ENCODE data around the gene SNRPD3.
A peak's percentile ranks its signal among the peaks of the same experiment; 100 is the strongest.
"Not testable (repeated sequence)": the region's sequence is repeated elsewhere in the genome, so short reads cannot be mapped to it uniquely, and the experiment has no call there.

The SNRPD3 gene

DNA sequence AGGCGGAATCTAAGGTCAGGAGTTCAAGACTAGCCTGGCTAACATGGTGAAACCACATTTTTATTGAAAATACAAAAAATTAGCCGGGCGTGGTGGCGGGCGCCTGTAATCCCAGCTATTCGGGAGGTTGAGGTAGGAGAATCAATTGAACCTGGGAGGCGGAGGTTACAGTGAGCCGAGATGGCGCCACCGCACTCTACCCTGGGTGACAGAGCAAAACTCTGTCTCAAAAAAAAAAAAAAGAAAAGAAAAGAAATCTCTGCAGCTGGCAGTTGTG is 37.7 kb downstream of the SNRPD3 start:
- DNase-seq, result not testable (repeated sequence)

DNA sequence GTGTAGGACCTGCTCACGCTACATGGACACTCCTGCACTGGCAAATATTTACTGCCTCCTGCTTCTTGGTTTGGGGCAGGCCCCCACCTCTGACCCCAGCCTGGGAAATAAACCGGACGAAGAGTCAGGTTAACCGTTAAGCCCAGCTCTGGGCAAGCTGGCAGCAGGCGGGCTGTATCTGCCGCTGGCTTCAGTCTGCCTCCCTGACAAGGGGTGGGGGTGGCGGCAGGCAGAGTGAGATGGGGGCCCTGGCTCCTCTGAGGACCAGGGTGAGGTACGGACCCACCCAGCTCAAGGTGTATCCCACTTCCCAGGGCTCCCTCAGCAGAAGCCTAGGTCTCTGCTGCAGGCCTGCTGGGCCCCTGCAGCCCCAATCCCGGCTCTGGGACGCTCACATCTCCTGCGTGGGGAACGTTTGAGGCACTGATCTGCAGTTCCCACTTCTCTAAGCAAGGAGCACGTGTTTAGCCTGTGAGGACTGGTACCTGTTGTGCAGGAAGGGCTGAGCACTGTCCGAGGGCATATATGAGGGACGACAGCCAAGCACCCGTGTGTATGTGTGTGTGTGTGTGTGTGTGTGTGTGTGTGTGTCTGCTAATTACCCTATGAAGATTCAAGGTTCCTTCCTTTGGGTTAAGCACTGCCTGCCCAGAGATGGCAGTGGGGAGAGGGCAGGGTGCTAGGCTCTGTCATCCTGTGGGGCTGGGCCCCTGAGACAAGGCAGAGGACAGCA is 38.2 kb downstream of the SNRPD3 start:
- no peak for DNase-seq

DNA sequence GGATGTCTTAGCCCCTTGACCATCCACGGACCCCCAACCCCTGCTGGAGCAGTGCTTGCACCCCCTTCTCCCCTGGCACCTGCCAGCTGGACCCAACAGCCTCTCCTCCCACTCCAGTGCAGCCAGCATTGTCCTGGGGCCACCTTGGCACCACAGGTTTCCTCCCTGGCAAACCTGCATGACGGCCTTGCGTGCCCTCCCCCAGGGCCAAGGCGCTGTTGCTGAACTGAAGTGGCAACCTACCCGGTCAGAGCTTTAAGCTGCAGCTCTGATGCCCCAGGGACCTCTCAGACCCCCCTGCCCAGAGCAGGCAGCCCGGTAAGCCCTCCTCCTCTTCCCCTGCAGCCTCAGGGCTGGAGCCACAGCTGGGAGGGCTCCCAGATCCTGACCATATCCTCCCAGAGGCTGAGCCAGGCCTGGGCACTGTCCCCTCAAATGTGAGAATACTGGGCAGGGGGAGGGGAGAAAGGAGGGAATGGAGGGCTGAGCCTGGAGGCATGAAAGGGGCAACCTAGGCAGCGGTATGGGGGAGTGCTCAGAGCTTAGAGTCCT is 38.8 kb downstream of the SNRPD3 start:
- DNase-seq, result no peak

DNA sequence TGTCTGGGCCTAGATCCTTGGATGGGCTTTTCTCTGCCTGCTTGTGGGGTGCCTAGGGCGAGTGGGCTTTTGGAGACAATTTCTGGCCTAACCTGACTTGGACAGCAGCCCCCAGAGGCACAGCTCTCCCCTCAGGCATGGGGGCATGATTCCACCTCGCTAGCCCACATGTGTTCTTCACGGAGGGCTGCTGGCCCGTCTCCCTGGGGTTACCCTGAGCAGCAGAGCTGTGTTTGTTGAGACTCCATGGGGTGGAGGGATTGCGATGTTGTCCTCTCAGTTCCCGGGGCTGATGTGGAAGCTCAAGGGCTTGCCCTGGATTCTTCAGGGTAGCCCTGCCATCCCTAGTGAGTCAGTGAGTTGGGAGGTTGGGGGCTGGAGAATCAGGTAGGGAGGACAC is 39.4 kb downstream of the SNRPD3 start:
- DNase-seq, result no peak

DNA sequence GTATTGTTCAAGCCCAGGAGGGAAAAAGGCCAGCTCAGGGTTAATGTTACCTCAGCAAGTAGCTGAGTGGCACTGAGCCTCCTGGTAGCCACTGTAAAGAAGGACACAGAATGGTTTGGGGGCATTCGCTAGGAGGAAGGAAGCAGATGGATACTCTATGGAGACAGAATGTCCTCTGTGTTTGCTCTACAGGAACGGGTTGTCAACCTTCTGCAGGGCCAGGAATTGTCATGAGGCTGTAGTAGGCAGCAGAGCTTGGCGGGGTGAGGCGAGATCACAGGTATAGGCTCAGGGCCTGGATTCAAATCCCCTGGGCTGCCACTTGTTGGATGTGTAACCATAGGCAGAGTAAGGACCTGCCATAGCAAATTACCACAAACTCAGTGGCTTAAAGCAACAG is 40.1 kb downstream of the SNRPD3 start:
- no peak for DNase-seq

DNA sequence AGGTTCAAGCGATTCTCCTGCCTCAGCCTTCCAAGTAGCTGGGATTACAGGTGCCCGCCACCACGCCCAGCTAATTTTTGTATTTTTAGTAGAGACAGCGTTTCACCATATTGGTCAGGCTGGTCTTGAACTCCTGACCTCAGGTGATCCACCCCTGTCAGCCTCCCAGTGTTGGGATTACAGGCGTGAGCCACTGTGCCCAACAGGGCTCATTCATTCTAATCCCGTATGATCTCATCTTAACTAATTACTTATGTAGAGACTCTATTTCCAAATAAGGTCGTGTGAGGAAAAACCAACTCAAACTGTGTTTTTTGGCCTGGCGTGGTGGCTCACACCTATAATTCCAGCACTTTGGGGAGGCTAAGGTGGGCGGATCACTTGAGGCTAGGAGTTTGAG is 41.3 kb downstream of the SNRPD3 start:
- not testable (repeated sequence) for DNase-seq

DNA sequence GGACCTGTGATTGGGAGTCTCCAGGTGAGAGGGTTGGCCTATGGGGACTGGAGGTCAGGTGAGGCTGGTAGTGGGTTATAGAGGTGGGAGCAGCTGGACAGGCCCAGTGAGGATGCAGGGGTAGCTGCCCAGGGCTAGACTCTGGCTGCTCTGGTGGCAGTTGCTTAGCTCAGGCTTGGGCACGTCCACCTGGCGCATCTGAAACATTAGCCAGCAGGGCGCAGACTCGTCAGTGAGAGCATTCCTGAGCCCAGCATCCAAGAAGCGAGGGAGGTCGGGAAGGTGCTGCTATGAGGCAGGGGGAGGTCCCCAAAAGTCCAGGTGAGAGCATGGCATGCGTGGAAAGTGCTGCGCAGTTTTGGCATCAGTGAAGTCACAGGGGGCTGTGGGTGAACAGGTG is 43.7 kb downstream of the SNRPD3 start:
- DNase-seq, result no peak

DNA sequence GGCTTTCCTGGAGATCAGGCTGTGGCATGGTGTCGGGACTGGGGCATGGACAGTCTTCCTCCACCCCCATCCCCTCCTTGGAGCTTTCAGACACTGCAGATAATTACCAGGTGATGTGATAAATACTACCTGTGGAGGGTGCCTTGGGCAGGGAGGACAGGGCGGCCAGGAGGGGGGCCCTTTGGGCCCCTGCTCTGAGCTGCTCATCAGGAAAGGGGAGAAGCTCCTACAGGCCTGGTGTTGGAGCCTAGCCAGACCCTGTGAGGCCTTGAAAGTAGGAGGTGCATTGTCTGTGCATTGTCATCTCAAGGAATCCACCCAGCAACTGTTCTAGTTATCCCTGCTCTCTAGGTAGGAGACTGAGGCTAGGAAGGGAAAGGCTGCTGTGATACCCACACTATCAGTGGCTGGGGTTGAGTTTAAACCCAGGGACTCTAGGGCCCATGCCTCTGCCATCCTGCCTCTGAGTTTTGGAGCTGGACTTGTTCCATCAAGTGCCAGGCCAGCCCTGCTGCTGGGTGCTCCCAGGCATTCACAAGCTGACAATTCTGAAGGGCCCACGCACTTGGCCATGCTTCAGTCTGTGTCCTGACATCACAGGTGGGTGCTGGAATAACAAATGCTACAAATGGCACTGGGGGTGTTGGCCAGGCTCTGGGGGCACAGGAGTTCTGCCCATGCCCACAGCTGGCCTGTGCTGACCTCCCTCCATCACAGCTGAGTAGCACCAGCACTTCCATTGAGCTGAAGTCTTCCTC is 44.3 kb downstream of the SNRPD3 start:
- not testable (repeated sequence) for DNase-seq

DNA sequence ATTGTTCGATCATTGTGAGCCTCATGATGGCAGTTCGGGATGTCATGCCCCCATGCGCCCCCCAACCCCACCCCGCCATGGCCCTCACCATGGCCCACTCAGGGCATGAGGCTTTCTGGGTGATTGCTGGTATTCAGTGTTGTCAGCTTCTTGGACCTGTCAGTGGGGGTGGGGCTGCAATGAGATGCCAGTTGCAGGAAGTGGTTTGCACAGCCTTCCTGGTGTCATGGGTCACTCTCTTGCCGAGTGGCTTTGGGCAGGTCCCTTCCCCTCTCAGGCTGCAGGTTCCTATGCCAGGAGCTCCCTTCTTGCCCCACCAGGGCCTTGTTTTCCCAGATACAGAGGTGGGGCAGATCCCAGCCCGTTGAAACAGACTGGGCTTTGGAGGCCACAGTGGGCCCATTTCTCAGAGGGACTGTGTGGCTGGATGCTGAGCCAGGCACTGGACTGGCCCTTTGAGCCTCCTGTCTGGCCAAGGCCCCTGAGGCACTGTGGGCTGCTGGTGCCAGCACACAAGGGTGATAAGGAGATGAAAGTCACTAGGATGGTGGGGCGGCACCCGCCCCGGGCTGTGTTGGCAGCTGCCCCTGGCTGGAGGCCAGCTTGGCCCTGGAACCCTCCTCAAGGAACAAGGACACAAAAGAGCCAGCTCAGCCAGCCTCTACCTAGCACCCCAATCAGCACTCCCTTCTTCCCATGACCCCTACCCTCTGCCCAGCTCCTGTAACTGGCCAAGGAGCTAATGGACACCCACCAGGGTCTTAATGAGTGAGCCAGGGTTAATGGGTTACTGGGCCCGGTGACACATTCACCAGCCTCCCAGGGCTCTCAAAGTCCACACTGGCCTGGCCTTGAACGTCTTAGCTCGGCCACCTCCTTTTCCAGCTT is 45.7 kb downstream of the SNRPD3 start:
- no peak for DNase-seq

DNA sequence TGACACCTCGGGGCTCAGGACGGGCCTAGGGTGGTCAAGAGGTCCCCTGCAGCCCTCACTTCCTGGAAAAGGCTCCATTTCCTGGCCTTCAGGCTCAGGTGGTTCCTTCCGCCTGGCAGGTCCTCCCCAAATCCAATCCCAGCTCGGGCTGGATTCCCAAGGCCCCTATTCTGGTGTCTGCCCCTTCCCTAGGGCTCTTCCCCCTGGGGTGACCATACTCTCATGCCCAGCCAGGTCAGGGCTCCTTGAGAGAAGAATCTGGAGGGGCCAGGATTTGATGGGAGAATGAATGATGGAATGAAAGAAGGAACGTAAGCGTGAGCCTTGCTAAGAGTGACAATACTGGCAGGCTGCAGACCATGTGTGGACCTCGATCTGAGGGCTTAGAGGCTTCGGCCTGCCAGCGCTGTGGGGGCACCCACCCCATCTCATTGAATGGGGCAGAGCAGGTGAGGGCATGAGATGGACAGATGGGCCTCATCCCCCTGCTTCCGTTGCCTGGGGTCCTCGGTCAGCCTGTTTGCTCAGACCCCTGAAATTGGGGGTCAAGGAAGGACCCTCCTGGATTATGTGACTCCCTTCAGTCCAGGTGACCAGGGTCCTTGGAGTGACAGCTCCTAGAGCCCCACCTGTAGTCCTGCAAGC is 46.4 kb downstream of the SNRPD3 start:
- not testable (repeated sequence) for DNase-seq

DNA sequence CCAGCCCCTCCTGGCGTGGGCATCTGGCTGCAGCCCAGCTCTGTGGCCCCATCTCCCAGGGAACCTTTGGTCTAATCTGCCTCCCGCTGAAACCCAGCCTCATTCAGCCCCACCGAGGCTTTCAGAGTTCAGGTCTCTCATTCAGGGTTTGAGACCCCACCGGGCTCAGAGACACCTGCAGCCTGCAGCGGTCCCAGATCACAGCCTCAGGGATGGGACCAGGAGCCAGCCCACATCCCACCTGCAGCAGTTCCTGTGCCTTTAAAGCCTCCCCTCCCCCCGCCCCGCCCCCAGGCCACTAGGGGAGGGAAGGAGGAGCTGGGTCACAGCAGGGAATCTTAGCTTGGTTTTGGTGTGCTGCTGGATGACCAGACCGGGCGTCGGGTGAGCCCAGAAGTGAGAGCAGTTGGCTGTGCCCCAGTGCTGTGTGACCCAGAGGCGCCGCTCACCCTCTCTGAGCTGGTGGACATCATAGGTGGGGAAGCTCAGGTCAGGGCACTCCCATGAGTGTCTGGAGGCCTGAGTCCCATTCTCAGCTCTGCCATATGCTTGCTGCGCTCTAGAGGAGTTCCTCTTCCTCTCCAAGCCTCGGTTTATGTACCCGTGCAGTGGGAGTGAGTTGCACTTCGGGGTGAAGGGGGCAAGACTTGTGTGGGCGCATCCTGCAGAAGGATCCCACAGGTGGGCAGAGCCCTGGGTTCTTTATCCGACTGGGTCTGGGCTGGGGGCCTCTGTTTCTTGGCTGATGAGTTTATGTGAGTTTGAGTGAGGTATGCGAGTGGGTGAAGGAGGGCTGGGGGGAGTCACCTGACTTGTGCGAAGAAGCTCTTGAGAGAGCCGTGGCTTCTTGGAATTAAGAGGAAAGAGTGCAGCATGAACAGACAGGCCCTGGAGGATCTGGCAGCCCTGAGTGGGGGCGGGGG is 47.3 kb downstream of the SNRPD3 start, which contains the start of gene GGT1:
Gene GGT1, plus strand, starts transcription at position 347 of the 923 bp plus-strand sequence. CDS start 7,889 bp downstream, outside the sequence.
- not testable (repeated sequence) for DNase-seq

DNA sequence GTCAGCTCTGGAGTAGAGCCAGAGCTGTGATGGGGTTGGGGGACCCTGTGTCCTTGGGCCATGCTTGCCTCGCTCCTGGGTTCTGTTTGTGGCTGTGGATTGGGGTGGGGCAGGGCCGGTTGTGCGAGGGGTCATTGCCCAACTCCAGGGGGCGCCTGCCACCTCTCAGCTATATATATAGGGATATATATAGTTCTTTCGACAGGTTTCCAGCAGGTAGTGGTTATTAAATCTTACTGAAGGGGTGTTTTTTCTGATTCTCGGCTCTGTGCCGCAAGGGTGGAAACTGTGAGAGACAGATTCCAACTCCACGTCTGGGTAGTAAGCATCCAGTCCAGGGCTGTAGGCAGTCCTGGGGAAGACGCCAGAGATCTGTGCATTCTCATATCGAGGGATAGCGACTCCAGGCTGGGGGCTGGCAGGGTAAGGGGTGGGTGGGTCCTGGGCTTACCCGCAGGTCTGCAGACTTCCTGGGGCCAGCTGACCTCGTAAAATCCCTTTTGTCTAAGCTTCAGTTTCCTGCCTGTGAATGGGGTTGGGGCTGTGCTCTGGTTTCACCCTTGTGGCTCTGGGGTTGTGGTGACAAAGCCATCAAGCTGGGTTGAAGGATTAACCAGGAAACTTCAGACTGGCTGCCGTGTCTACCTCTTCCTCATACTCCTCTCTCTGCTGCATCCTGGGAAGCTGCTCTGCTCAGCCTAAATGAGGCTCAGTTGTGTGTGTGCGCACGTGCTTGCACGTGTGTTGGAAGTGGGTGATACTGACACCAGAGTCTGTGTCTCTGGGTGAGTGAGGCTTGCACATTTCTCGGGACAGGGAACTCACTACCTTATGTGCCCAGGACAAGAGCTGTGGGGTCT is 48.2 kb downstream of the SNRPD3 start:
- not testable (repeated sequence) for DNase-seq

DNA sequence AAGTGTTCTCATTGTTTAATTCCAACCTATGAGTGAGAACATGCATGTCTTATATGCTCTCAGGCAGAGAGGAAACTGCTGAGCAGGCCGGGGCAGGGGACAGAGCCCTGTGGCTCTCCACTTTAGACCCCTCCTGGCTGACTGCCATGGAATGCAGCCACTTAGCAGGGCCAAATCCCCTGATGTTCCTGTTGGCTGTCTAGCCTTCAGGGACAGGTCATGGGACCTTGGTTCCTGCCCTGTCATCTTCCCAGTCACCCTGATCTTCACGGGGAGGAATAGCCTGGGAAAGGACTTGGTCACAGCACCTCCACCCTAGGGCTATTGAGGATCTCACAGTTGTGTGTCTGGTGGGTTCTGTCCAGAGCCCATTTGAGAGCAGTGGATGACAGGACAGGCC is 50.5 kb downstream of the SNRPD3 start:
- DNase-seq, result not testable (repeated sequence)

DNA sequence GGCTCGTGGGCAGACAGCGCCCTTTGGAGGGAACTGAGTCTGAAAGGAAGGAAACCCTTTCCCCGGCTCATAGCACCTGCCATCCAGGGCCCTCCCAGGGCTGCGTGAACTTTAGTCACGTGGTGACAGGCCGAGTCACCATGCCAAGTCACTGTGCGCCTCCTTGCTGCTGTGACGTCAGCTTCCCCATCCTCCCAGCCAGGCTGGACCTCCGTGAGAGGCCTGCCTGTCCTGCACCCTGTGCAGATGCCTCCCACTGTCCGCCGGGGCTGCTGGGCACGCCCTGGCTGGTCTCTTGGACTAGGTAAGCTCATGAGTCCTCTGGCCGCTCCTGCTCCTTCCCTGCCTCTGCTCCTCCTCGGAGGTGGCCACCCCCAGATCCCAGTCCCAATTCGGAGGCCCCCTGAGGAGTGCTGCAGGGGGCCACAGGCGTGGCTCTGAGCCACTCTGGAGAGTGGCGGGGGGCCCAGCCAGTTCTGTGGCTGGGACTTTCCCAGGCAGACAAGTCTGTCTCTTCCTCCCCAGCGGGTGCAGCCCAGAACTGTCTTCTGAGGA is 51.7 kb downstream of the SNRPD3 start:
- peak; percentile 77 for DNase-seq

DNA sequence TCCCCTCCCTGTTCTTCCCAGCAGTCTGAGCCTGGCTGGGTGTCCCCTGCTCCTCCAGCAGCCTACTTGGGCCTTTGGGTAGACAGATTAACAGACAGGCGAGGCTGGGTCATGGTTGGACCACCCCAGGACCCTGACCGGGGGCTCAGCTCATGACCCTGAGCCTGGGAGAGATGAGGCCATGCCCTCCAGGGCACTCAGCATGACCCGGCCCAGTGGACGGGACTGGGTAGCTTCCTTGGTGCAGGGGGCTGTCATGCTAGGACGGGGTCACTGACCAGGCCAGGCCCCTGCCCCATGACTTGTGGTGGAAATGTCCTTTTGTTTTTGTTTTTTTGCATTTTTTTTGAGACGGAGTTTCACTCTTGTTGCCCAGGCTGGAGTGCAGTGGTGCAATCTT is 52.5 kb downstream of the SNRPD3 start:
- not testable (repeated sequence) for DNase-seq

DNA sequence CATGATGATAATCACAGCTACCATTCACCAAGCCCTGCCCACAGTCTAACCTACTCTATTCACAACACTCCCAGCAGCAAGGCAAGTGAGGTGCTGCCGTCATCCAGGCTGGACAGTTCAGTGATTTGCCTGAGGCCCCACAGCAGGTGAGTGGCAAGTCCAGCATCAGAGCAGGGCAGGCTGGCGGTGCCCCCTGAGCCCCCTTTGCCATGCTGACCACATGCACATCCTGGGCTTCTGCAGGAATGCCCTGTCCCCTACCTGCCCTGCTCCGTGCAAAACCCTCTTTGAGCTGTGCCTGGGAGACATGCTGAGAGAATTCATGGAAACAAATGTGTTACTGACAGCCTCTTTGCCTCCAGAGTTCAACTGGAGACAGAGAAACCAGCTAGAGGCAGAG is 54.1 kb downstream of the SNRPD3 start:
- DNase-seq, result not testable (repeated sequence)

DNA sequence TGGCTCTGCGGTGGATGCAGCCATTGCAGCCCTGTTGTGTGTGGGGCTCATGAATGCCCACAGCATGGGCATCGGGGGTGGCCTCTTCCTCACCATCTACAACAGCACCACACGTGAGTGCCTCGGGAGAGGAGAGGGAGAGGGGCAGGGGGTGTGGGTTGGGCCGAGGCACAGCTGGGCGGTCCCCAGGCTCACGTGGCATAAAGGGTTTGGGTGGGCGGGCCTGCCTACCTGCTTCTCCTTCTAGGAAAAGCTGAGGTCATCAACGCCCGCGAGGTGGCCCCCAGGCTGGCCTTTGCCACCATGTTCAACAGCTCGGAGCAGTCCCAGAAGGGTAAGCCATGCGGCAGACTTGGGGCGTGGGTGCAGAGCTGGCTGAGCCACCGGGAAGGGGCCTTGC is 59.0 kb downstream of the SNRPD3 start:
- DNase-seq, result not testable (repeated sequence)

DNA sequence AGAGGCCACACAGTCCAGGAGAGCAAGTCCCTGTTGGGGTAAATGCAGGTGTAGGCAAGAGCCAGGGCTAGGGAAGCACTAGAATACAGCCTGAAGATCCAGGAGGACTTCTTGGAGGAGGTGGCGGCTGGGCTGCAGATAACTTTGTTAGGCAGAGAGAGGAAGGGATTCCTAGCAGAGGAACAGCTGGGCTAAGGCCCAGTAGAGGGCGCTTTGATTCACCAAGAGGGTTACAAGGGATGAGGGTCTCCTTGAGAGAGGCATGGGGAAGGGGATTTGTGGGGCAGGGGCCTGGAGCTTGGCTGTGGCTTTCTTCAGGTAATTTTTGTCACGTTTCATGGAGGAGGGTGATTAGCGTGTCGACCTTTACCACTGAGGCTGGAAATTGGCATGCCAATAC is 65.4 kb downstream of the SNRPD3 start:
- DNase-seq, result not testable (repeated sequence)

DNA sequence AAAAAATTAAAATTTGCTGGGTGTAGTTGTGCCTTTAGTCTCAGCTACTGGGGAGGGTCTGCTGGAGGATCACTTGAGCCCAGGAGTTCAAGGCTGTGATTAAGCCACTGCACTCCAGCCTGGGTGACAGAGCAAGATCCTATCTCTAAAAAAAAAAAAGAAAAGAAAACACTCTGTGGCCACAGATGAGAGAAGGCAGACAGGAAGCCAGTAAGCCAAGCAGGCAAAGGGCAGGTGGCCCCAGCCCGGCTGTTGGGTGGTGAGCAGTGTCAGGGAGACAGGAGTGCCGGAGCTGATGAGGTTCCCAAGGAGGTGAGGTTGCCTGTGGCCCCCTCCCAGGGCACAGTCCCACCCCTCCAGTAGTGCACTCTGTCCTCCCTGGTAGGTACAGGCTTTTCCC is 66.8 kb downstream of the SNRPD3 start:
- not testable (repeated sequence) for DNase-seq

Data from activated CD8-positive, alpha-beta memory T cell treated with anti-CD3 and anti-CD28 coated beads for 24 hours (primary cell).